ENCODE results near the gene ZNF575. TPM values are rescaled to one million over a fixed set of nuclear protein-coding genes. Genes with fewer than 3 reads are reported as not detected.
"Not testable (repeated sequence)": the region's sequence is repeated elsewhere in the genome, so short reads cannot be mapped to it uniquely, and the experiment has no call there.

The ZNF575 gene
- polyA plus RNA-seq, 2 donors: 0.59 to 1.0 TPM

DNA sequence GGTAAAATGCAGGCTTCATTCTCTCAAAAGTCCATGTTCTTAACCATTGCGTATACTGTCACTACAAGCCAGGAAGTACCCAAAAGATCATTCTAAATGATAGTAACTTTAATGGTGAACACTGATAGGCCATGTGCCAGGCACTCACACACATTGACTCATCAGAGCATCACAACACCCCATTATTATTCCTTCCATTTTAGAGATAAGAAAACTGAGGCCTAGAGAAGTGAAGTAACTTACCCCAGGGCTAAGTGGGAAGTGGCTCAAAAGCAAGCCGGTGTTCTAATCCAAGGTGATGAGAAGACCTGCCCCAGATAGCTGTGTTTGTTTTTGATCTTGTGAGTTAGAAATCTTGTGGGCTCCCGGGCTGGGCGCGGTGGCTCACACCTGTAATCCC lies 27.0 kb upstream of the ZNF575 start:
- H3K27ac ChIP-seq (ENCODE audit: low read depth in 2 of 2, low read length in 1 of 2): peak overlapping the region in 1 of 2 donors; percentile 15
- no peaks in the 10 kb centered on the region for H3K27me3 ChIP-seq (ENCODE audit: control insufficient read depth in 1 of 2, insufficient read depth in 2 of 2, low read length in 2 of 2)

DNA sequence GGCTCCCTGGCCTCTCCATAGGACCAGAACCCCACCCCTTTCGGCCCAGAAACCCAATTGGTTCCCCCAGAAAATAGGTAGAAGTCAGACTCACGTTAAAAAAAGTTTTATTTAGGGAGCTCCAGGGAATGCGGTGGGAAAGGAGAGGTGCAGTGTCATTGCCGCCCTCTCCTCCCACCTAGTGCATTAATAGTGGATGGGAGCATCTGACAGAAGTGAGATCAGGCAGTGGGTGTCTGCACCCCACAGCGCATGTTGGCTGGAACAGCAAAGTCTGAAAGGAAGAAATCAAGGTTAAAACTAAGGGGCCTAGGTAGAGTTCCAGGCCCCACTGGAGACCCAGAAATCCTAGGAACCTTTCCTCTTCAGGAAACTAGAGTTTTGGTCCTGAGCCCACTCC lies 26.4 kb upstream of the ZNF575 start:
- Histone ChIP-seq H3K27ac (ENCODE audit: low read depth in 2 of 2, low read length in 1 of 2) (no peak overlapping the region), H3K4me3 (ENCODE audit: low read depth in 1 of 2, low read length in 2 of 2) (no peak overlapping the region), H3K9me3 (ENCODE audit: control insufficient read depth in 2 of 2, insufficient read depth in 1 of 2, low read depth in 1 of 2, low read length in 1 of 2) (no peaks in the 10 kb centered on the region), H3K4me1 (ENCODE audit: control insufficient read depth in 2 of 2, insufficient read depth in 2 of 2, low read length in 1 of 2) (peaks cover 0 to 6% of the 10 kb centered on the region in 2 donors), H3K27me3 (ENCODE audit: control insufficient read depth in 1 of 2, insufficient read depth in 2 of 2, low read length in 2 of 2) (no peaks in the 10 kb centered on the region), H3K36me3 (ENCODE audit: control insufficient read depth in 2 of 2, insufficient read depth in 2 of 2, low read length in 1 of 2) (peaks cover 0 to 19% of the 10 kb centered on the region in 2 donors)
- WGBS, 2 donors: 88% methylated on average over 5 of the region's 5 CpGs

More for the DNA sequence above, 27.0 kb upstream of the ZNF575 start:
- Histone ChIP-seq H3K4me1 (ENCODE audit: control insufficient read depth in 2 of 2, insufficient read depth in 2 of 2, low read length in 1 of 2) (peaks cover 0 to 6% of the 10 kb centered on the region in 2 donors), H3K36me3 (ENCODE audit: control insufficient read depth in 2 of 2, insufficient read depth in 2 of 2, low read length in 1 of 2) (peaks cover 0 to 20% of the 10 kb centered on the region in 2 donors), H3K4me3 (ENCODE audit: low read depth in 1 of 2, low read length in 2 of 2) (no peak overlapping the region), H3K9me3 (ENCODE audit: control insufficient read depth in 2 of 2, insufficient read depth in 1 of 2, low read depth in 1 of 2, low read length in 1 of 2) (no peaks in the 10 kb centered on the region)
- 91 to 96% methylated on average over 5 of the region's 5 CpGs for WGBS, 2 donors

DNA sequence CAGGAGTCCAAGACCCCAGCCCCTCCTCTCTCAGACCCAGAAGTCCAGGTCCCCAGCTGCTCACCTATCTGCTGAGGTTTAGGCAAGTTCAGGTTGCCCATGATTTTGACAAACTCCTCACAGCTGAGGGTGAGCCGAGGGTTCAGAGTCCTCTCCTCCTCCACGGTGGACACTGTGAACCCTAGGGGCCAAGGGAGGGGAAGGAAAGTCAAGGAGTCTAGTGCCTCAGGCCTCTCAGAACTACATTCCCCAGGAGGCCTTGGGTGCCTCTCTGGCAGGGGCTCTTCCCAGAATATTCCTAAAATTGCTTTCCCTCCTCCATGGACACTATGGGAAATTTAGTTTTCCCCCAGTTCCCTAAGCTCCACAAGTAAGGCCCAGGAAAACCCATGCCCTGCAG lies 25.1 kb upstream of the ZNF575 start:
- 85 to 88% methylated on average over 2 of the region's 2 CpGs for WGBS, 2 donors
- no peak overlapping the region for H3K27ac ChIP-seq (ENCODE audit: low read depth in 2 of 2, low read length in 1 of 2)
- H3K9me3 ChIP-seq (ENCODE audit: control insufficient read depth in 2 of 2, insufficient read depth in 1 of 2, low read depth in 1 of 2, low read length in 1 of 2): no peaks in the 10 kb centered on the region
- H3K27me3 ChIP-seq (ENCODE audit: control insufficient read depth in 1 of 2, insufficient read depth in 2 of 2, low read length in 2 of 2): no peaks in the 10 kb centered on the region
- no peak overlapping the region for H3K4me3 ChIP-seq (ENCODE audit: low read depth in 1 of 2, low read length in 2 of 2)
- H3K36me3 ChIP-seq (ENCODE audit: control insufficient read depth in 2 of 2, insufficient read depth in 2 of 2, low read length in 1 of 2): peaks cover 0 to 14% of the 10 kb centered on the region in 2 donors
- peaks cover 0 to 8% of the 10 kb centered on the region in 2 donors for H3K4me1 ChIP-seq (ENCODE audit: control insufficient read depth in 2 of 2, insufficient read depth in 2 of 2, low read length in 1 of 2)

DNA sequence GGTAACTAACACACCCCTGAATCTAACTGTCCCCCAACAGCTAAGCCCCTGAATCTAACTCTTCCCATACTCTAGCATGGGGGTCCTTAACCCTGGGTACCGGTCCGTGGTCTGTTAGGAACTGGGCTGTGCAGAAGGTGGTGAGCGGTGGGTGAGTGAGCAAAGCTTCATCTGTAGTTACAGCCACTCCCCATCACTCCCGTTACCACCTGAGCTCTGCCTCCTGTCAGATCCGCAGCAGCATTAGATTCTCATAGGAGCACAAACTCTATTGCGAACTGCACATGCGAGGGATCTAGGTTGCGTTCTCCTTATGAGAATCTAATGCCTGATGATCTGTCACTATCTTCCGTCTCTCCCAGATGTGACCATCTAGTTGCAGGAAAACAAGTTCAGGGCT lies 22.3 kb upstream of the ZNF575 start:
- no peaks in the 10 kb centered on the region for H3K27me3 ChIP-seq (ENCODE audit: control insufficient read depth in 1 of 2, insufficient read depth in 2 of 2, low read length in 2 of 2)
- H3K27ac ChIP-seq (ENCODE audit: low read depth in 2 of 2, low read length in 1 of 2): no peak overlapping the region
- WGBS, 2 donors: 98% methylated on average over 9 of the region's 9 CpGs
- peaks cover 0 to 14% of the 10 kb centered on the region in 2 donors for H3K36me3 ChIP-seq (ENCODE audit: control insufficient read depth in 2 of 2, insufficient read depth in 2 of 2, low read length in 1 of 2)
- no peaks in the 10 kb centered on the region for H3K9me3 ChIP-seq (ENCODE audit: control insufficient read depth in 2 of 2, insufficient read depth in 1 of 2, low read depth in 1 of 2, low read length in 1 of 2)
- H3K4me3 ChIP-seq (ENCODE audit: low read depth in 1 of 2, low read length in 2 of 2): no peak overlapping the region
- H3K4me1 ChIP-seq (ENCODE audit: control insufficient read depth in 2 of 2, insufficient read depth in 2 of 2, low read length in 1 of 2): peaks cover 0 to 2% of the 10 kb centered on the region in 2 donors

DNA sequence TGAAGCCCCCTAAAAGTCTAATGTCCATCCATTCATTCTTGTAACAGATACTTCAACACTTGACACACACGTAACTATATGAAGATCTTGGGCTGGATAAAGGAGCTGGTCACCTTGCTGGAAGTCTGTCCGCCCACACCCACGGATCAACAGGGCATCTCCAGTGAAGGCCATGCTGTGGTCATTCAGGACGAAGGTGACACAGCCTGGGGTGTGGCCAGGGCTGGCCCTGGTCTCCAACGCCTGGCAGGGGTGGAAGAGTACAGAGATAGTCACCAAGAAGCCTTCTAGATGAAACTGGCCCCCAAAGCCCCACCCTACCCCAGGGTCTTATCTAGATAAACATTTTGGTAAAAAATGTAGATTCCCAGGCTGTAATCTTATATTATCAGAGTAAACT lies 21.7 kb upstream of the ZNF575 start:
- Histone ChIP-seq H3K9me3 (ENCODE audit: control insufficient read depth in 2 of 2, insufficient read depth in 1 of 2, low read depth in 1 of 2, low read length in 1 of 2) (no peaks in the 10 kb centered on the region), H3K4me3 (ENCODE audit: low read depth in 1 of 2, low read length in 2 of 2) (no peak overlapping the region), H3K36me3 (ENCODE audit: control insufficient read depth in 2 of 2, insufficient read depth in 2 of 2, low read length in 1 of 2) (peaks cover 0 to 14% of the 10 kb centered on the region in 2 donors), H3K27ac (ENCODE audit: low read depth in 2 of 2, low read length in 1 of 2) (no peak overlapping the region), H3K27me3 (ENCODE audit: control insufficient read depth in 1 of 2, insufficient read depth in 2 of 2, low read length in 2 of 2) (no peaks in the 10 kb centered on the region), H3K4me1 (ENCODE audit: control insufficient read depth in 2 of 2, insufficient read depth in 2 of 2, low read length in 1 of 2) (peaks cover 0 to 2% of the 10 kb centered on the region in 2 donors)
- 93 to 94% methylated on average over 5 of the region's 5 CpGs for WGBS, 2 donors

DNA sequence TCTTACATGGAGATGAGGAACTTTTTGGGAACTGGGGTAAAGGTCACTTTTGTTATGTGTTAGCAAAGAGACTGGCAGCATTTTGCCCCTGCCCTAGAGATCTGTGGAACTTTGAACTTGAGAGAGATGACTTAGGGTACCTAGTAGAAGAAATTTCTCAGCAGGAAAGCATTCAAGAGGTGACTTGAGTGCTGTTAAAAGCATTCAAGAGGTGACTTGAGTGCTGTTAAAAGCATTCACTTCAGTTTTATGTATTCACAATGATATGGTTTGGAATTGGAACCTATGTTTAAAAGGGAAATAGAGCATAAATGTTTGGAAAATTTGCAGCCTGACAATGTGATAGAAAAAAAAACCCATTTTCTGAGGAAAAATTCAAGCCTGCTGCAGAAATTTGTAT lies 20.6 kb upstream of the ZNF575 start:
- not testable (repeated sequence) for H3K4me3 ChIP-seq (ENCODE audit: low read depth in 1 of 2, low read length in 2 of 2); H3K9me3 ChIP-seq (ENCODE audit: control insufficient read depth in 2 of 2, insufficient read depth in 1 of 2, low read depth in 1 of 2, low read length in 1 of 2); H3K4me1 ChIP-seq (ENCODE audit: control insufficient read depth in 2 of 2, insufficient read depth in 2 of 2, low read length in 1 of 2); H3K27ac ChIP-seq (ENCODE audit: low read depth in 2 of 2, low read length in 1 of 2); H3K27me3 ChIP-seq (ENCODE audit: control insufficient read depth in 1 of 2, insufficient read depth in 2 of 2, low read length in 2 of 2)
- peaks cover 0 to 14% of the 10 kb centered on the region in 2 donors for H3K36me3 ChIP-seq (ENCODE audit: control insufficient read depth in 2 of 2, insufficient read depth in 2 of 2, low read length in 1 of 2)

DNA sequence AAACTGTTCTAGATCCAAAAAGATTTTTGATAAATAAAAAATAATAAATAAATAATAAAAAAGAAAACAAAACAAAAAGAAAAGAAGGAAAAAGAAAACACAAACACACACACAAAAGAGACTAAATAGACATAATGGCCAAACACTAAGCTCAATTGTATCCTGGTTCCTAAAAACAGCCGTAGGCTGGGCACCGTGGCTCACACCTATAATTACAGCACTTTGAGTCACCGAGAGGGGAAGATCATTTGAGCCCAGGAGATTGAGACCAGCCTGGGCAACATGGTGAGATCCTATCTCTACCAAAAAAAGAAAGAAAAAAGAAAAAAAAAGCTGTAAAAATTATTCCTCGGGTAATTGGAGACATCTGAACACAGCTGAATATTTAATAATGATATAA lies 14.9 kb upstream of the ZNF575 start:
- Histone ChIP-seq H3K4me1 (ENCODE audit: control insufficient read depth in 2 of 2, insufficient read depth in 2 of 2, low read length in 1 of 2) (no peaks in the 10 kb centered on the region), H3K36me3 (ENCODE audit: control insufficient read depth in 2 of 2, insufficient read depth in 2 of 2, low read length in 1 of 2) (no peaks in the 10 kb centered on the region), H3K4me3 (ENCODE audit: low read depth in 1 of 2, low read length in 2 of 2) (no peak overlapping the region), H3K27me3 (ENCODE audit: control insufficient read depth in 1 of 2, insufficient read depth in 2 of 2, low read length in 2 of 2) (no peaks in the 10 kb centered on the region), H3K9me3 (ENCODE audit: control insufficient read depth in 2 of 2, insufficient read depth in 1 of 2, low read depth in 1 of 2, low read length in 1 of 2) (no peaks in the 10 kb centered on the region), H3K27ac (ENCODE audit: low read depth in 2 of 2, low read length in 1 of 2) (peak overlapping the region in 1 of 2 donors; percentile 8)
- 58 to 68% methylated on average over 4 of the region's 4 CpGs for WGBS, 2 donors

DNA sequence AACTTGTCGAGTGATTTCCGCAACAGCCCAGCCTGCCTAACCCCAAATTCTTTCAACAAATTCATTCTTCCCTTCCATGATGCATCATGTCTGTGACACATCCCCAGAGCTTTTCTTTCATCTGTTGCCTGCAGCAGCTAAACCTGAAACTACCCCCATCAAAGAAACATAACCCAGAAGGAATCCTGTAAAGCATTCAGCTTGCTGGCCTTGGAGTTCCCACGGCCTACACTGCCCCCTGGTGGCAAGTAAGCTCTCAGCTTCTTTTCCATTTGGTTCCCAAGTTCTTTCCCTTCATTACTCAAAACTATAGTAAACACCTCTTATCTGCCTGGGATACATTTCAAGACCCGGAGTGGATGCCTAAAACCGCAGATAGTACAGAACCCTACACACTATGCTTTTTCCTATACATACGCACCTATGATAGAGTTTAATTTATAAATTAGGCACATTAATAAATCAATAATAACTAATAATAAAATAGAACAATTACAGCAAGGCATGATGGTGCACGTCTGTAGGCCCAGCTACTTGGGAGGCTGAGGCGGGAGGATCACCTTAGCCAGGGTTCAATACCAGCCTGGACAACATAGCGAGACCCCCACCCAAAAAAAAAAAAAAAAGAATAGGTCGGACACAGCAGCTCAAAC lies 13.4 kb upstream of the ZNF575 start:
- Histone ChIP-seq H3K4me3 (ENCODE audit: low read depth in 1 of 2, low read length in 2 of 2) (no peak overlapping the region), H3K27ac (ENCODE audit: low read depth in 2 of 2, low read length in 1 of 2) (peak overlapping the region; percentile 65 to 80), H3K4me1 (ENCODE audit: control insufficient read depth in 2 of 2, insufficient read depth in 2 of 2, low read length in 1 of 2) (peaks cover 0 to under 1% of the 10 kb centered on the region in 2 donors), H3K27me3 (ENCODE audit: control insufficient read depth in 1 of 2, insufficient read depth in 2 of 2, low read length in 2 of 2) (no peaks in the 10 kb centered on the region), H3K36me3 (ENCODE audit: control insufficient read depth in 2 of 2, insufficient read depth in 2 of 2, low read length in 1 of 2) (no peaks in the 10 kb centered on the region), H3K9me3 (ENCODE audit: control insufficient read depth in 2 of 2, insufficient read depth in 1 of 2, low read depth in 1 of 2, low read length in 1 of 2) (no peaks in the 10 kb centered on the region)
- WGBS, 2 donors: 40 to 44% methylated on average over 10 of the region's 10 CpGs

DNA sequence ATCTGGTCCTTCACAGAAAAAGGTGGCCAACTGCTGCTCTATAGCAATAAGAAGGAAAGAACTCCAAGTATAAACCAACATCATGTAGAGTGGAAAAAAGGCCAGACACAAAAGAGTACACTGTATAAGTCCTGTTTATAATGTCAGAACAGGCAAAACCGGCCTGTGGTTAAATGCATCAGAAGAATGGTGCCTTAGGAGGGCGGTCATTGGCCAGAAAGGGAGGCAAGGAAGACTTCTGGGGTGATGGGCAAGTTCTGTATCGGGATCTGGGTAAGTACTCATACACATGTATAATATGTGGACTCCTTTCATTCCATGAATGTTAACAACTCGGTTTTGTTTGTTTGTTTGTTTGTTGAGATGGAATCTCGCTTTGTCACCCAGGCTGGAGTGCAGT lies 10.1 kb upstream of the ZNF575 start:
- H3K4me3 ChIP-seq (ENCODE audit: low read depth in 1 of 2, low read length in 2 of 2): no peak overlapping the region
- no peaks in the 10 kb centered on the region for H3K9me3 ChIP-seq (ENCODE audit: control insufficient read depth in 2 of 2, insufficient read depth in 1 of 2, low read depth in 1 of 2, low read length in 1 of 2)
- no peaks in the 10 kb centered on the region for H3K36me3 ChIP-seq (ENCODE audit: control insufficient read depth in 2 of 2, insufficient read depth in 2 of 2, low read length in 1 of 2)
- peaks cover 0 to 4% of the 10 kb centered on the region in 2 donors for H3K4me1 ChIP-seq (ENCODE audit: control insufficient read depth in 2 of 2, insufficient read depth in 2 of 2, low read length in 1 of 2)
- 76% methylated on average over 5 of the region's 5 CpGs for WGBS, 2 donors
- H3K27me3 ChIP-seq (ENCODE audit: control insufficient read depth in 1 of 2, insufficient read depth in 2 of 2, low read length in 2 of 2): no peaks in the 10 kb centered on the region
- H3K27ac ChIP-seq (ENCODE audit: low read depth in 2 of 2, low read length in 1 of 2): peak overlapping the region; percentile 3 to 44

DNA sequence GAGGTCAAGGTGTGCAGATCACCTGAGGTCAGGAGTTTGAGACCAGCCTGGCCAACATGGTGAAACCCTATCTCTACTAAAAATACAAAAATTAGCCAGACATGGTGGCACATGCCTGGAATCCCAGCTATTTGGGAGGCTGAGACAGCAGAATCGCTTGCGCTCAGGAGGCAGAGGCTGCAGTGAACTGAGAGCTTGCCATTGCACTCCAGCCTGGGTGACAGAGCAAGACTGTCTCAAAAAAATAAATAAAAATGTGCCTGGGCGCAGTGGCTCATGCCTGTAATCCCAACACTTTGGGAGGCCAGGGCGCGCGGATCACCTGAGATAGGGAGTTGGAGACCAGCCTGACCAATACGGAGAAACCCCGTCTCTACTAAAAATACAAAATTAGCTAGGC lies 9.3 kb upstream of the ZNF575 start:
- WGBS, 2 donors: 94 to 98% methylated on average over 8 of the region's 8 CpGs
- not testable (repeated sequence) for H3K4me3 ChIP-seq (ENCODE audit: low read depth in 1 of 2, low read length in 2 of 2); H3K4me1 ChIP-seq (ENCODE audit: control insufficient read depth in 2 of 2, insufficient read depth in 2 of 2, low read length in 1 of 2); H3K9me3 ChIP-seq (ENCODE audit: control insufficient read depth in 2 of 2, insufficient read depth in 1 of 2, low read depth in 1 of 2, low read length in 1 of 2); H3K27me3 ChIP-seq (ENCODE audit: control insufficient read depth in 1 of 2, insufficient read depth in 2 of 2, low read length in 2 of 2); H3K27ac ChIP-seq (ENCODE audit: low read depth in 2 of 2, low read length in 1 of 2); H3K36me3 ChIP-seq (ENCODE audit: control insufficient read depth in 2 of 2, insufficient read depth in 2 of 2, low read length in 1 of 2)
